ENCODE results near the gene TMC6. TPM values are rescaled to one million over a fixed set of nuclear protein-coding genes. Genes with fewer than 3 reads are reported as not detected.
A peak's percentile ranks its signal among the peaks of the same experiment; 100 is the strongest.

Gene TMC6
- total and polyA plus RNA-seq, 2 of the 13 experiments (the other 11 are each of a cell fraction or from before 2014, with no cell fraction given) = 48.4 to 99.1 TPM

- TF ChIP-seq LRRFIP1 (CRISPR knock-in tag; conservative IDR thresholded peaks at IDR 0.05) (no peak), RXRA (CRISPR knock-in tag; IDR thresholded peaks at IDR 0.05) (peak; percentile 71; the same call in 1 of the 2 replicates), SOX13 (IDR thresholded peaks at IDR 0.05) (no peak), SOX13 (CRISPR knock-in tag; conservative IDR thresholded peaks at IDR 0.05 in 1 of 2, IDR thresholded peaks at IDR 0.05 in 1 of 2) (0 out of 4 replicates have a peak, but pooled peaks of 1 of the 2 experiments have one; percentile 23), HCFC1 (IDR thresholded peaks at IDR 0.05; ENCODE audit: low read depth, low read length) (peak; percentile 33; the same call in 1 of the 2 replicates), ZNF34 (CRISPR knock-in tag; IDR thresholded peaks at IDR 0.05; ENCODE audit: borderline replicate concordance) (0 out of 2 replicates have a peak, but pooled peaks have one; percentile 85), ZFY (CRISPR knock-in tag; IDR thresholded peaks at IDR 0.05) (peak; percentile 96), KDM4B (CRISPR knock-in tag; IDR thresholded peaks at IDR 0.05) (no peak), PBX2 (CRISPR knock-in tag; IDR thresholded peaks at IDR 0.05) (no peak), ZNF264 (CRISPR knock-in tag; IDR thresholded peaks at IDR 0.05) (no peak), RFXANK (CRISPR knock-in tag; IDR thresholded peaks at IDR 0.05) (no peak), ZNF20 (CRISPR knock-in tag; IDR thresholded peaks at IDR 0.05) (no peak), ZNF329 (CRISPR knock-in tag; IDR thresholded peaks at IDR 0.05; ENCODE audit: low read depth) (peak; percentile 73; the same call in 1 of the 2 replicates), ZNF317 (CRISPR knock-in tag; IDR thresholded peaks at IDR 0.05) (no peak), CENPT (CRISPR knock-in tag; IDR thresholded peaks at IDR 0.05; ENCODE audit: low read depth) (peak; percentile 83; the same call in 1 of the 2 replicates), CBX5 (CRISPR knock-in tag; IDR thresholded peaks at IDR 0.05; ENCODE audit: borderline replicate concordance) (0 out of 2 replicates have a peak, but pooled peaks have one; percentile 14), SKIL (CRISPR knock-in tag; IDR thresholded peaks at IDR 0.05; ENCODE audit: borderline replicate concordance) (no peak), ONECUT2 (CRISPR knock-in tag; IDR thresholded peaks at IDR 0.05) (no peak), DNMT1 (CRISPR knock-in tag; IDR thresholded peaks at IDR 0.05) (peak; percentile 72), CBFB (CRISPR knock-in tag; IDR thresholded peaks at IDR 0.05) (no peak; the same call in 1 of the 2 replicates), PRDM10 (CRISPR knock-in tag; IDR thresholded peaks at IDR 0.05; ENCODE audit: low read depth) (peak; percentile 20; the same call in 1 of the 2 replicates)
Observed at GRCh38 chr17:78168242-78168902, 39.8 kb upstream of the TMC6 start, which contains the start of gene SYNGR2 (continued).

Measured in HepG2 (cell line).